Measurements from ENCODE around the gene WDR1.

- TF ChIP-seq CTCF (conservative IDR thresholded peaks at IDR 0.05; ENCODE audit: low read depth, low read length): no peak
- TF ChIP-seq EZH2 (IDR thresholded peaks at IDR 0.05; ENCODE audit: borderline replicate concordance, low read depth, low read length, poor library complexity, severe bottlenecking): no peak
Measured at GRCh38 chr4:10075158-10075863, 41.3 kb downstream of the WDR1 start.
